HG03280 (cell line): ENCODE measurements around the gene WASF3.
A peak's percentile ranks its signal among the peaks of the same experiment; 100 is the strongest.

Source experiments
- ATAC-seq: cut with Tn5 transposase; IDR thresholded peaks from one replicate; pipeline ENCODE4 v1.9.1; 2021; ENCODE audit warnings: mild to moderate bottlenecking, moderate library complexity; ENCODE audit not compliant: unreplicated experiment

Gene WASF3

DNA sequence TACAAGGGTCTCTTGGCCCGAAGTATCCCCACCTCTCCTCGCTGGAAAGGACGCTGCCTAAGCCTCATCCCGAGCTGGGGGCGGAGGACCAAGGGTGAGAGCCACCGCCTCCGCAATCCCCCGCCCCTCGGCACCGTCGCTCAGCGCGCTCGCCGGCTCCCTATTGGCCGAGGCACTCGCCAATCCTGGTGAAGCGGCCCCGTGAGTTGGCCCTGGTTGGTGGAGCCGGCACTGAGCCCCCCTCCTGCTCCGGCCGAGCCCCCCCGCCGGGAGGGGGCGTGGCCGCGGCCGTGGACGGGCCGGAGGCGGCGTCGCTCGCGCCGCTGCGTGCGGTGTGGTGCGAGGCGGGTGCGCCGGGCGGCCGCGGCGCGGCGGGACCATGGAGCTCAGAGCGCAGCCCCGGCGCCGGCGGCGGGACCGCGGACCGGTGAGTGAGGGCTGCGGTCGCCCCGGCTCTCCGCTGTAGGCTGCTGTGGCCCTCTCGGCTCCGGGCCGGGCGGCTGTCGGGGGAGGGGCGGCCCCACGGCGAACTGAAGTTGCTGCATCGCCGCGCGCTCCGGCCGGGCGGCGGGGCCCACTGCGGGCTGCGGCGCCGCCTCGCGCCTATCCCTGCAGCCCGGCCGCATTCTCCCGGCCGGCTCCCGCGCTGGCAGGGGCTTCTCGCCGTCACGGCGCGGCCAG, at the start of gene WASF3:
WASF3 (plus strand) TSS at position 291 of the 681 bp plus-strand sequence. CDS start 84,588 bp downstream, outside the sequence.
- peak; percentile 93 for ATAC-seq

GRCh38 chr13:26508885-26509284, 48.6 kb upstream of the WASF3 start:
- no peak for ATAC-seq

DNA sequence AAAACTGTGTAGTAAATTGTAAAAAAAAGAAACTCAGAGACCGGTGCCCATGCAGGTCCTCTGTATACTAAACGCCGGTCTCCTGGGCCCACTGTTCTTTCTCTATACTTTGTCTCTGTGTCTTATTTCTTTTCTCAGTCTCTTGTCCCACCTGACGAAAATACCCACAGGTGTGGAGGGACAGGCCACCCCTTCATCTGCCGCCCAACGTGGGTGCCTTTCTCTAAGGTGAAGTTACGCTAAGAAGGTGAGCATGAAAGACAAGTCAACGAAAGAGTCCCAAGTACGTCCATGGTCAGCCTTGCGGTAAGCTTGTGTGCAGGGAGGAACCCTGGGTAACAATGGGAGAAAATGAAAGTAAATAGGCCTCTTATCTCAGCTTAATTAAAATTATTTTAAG, 48.0 kb upstream of the WASF3 start:
- no peak for ATAC-seq

- no peak for ATAC-seq
Measured at GRCh38 chr13:26513931-26514330, 43.6 kb upstream of the WASF3 start.

DNA sequence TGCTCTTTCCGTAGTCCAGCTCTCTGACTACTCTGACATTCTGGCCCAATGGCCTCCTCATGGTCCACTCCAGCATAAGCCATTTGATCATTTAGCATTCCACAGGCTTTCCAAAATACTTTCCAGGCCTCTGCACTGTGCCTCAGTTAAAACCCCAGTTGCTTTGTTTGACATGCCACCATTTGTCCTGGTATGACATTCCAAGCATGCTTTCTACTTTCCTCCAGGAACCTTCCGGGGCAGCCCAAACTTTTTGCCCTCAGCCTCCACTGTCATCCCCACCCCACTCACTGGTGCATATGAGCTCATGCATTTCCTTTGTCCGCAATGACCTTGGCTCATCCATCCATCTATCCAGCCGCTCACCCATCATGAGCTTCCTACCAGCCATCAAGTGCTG, 41.8 kb upstream of the WASF3 start:
- no peak for ATAC-seq

DNA sequence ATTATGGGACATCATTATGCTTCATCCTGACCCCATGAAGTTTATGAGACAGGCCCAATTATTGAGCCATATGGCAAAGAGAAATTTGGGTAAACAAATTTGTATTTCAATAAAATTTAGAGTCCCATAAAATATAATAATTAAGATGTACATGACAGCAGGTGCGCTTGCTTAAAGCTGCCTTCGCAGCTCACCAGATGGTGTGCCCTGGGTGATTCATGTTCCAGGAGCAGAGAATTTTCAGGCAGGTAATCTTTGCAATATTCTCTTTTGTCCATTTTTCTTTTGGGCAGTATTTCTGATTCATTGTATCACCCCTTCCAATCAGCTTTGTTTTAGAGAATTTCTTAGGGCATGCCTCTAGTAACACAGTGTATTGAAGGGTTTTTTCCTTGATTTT, 39.5 kb upstream of the WASF3 start:
- ATAC-seq: no peak

DNA sequence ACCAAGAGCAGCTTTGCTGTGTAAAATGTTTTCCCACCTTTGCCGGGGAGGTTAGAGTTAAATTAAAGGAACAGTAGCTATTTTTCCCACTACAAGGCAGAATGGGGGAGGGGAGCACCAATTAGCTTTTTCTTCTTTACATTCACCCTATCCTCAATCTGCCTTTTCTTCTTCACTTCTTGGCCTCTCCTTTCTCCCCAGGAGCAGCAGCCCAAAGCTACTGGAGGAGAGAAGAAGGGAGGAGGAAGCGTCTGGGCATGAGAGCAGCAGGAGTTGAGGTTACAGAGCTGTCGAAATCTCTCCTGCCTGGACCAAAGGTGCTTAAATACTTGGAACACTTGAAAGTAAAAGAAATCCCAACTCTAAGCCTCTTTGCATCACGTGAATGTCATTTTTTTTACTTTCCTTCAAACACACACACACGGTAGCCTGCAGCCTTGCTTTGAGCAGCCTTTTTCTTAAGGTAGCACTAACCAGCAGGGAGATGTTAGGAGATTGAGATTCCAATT, 39.0 kb upstream of the WASF3 start:
- no peak for ATAC-seq

GRCh38 chr13:26522571-26522970, 34.9 kb upstream of the WASF3 start:
- ATAC-seq: no peak

- no peak for ATAC-seq
Measured at GRCh38 chr13:26523007-26523406, 34.5 kb upstream of the WASF3 start.

DNA sequence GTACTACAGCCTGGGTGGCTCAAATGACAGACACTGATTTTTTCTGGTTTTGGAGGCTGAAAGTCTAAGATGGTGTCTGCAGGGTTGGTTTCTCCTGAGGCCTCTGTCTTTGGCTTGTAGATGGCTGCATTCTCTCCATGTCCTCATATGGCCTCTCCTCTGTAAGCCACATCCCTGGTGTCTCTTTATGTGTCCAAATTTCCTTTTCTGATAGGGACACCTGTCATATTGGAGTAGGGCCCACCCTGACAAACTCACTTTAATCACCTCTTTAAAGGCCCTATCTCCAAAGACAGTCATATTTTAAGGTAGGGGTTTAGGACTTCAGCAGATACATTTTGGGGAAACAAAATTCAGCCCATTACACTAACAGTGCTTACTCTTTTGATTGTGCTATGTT, 32.0 kb upstream of the WASF3 start:
- ATAC-seq: no peak

GRCh38 chr13:26526702-26527216, 30.7 kb upstream of the WASF3 start:
- ATAC-seq: no peak

GRCh38 chr13:26528527-26528926, 29.0 kb upstream of the WASF3 start:
- no peak for ATAC-seq

DNA sequence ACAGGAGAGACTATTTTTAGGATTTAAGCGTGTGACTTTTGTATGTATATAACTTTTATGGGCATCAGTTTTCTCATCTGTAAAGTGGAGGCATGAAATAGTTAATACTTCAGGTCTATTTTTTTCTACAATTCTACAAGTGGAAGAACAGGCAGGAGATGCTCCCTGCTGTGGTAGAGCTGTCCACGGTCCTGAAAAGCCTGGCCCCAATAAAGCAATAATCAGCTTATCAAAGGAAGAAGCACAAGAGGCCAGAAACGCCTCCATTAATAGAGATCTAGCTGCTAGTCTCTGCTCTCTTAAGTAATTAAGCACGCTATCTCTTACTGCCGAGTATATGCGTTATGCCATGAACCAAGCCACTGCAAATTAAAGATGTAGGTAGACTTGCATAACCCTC, 28.0 kb upstream of the WASF3 start:
- no peak for ATAC-seq

DNA sequence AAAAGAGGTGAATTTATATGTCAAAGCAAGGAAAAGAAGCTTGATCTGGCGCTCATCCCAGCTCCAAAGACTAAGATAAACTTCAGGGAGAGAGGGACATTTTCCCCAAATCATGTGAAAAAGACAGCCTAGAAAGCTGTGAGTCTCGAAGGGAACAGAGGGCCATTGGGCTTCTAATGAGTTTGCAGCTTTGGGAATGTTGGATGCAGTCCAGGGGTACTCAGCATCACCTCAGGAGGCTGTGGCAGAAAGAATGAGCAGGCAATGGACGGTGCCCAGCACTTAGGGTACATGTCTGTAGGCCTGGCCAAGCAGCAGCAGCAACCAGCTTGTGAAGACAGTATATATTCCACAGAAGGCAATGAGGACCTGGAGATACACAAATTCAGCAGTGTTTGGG, 25.7 kb upstream of the WASF3 start:
- ATAC-seq: no peak

DNA sequence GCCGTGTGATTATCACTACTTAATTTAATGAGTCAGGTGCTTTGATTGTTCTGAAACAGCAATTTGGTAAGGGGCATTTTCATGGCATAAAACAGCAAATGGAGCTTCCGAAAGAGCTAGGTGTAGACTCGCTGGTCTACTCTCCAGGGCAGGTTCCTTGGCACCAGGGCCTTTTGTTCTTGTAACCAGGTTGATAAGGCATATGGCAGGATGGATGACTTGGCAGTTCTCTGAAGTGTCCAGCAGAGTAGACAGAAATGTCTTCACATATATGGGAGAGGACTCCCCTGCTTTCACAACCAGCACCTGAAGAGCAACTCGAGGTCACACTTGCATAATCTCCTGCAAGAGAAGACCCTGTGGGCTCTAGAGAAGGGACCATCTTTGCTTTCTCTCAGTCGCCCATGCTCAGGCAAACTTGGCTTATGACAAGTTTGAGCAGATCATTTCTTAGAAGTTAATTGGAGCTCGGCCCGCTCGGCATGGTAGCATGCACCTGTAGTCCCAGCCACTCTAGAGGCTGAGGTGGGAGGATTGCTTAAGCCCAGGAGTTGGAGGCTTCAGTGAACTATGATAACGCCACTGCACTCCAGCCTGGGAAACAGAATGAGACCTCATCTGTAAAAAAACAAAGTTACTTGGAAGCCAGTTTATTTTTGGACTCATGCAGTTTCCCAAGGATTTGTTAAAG, 23.3 kb upstream of the WASF3 start:
- ATAC-seq: no peak

DNA sequence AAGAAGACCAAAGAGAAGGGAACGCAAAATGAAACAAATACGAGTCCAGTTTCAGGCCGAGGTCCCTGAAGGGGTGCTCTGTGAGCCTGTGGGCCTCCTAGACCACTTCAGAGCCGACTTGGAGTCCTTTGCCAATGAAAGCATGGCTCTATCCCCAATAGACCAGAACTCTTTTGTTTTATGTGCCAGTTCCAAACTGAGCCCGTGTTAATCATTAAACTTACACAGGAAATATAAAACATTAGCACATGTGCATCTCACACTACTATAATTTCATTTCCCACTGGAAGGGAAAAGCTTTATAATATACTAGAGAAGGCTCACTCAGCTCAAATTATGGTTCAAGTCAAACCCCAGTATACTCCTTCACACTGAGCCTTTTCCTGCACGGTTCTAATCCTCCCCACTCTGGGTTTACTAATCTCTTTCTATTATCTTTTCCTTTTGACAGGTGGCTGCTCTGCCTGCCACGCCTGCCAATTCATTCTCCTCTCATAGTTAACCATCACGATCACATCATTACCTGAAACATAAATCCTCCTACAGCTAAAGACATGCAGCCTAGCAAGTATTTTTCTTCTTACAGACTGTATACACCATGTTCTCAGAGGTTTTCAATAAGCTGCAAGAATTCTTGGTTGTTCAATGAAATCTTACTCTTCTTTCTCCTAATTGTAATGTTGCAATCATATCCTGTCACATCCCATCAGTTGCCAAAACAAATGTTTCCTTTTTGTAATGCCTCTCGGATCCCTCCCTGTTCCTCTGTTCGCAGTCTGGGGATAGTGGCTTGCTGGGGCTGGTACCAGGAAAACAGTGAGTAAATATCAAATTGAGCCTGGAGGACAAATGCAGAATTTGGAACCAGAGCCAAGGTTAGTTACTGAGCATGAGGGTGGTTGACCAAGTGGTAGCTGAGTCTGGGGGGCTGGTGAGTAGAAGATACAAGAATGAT, 18.8 kb upstream of the WASF3 start:
- no peak for ATAC-seq

DNA sequence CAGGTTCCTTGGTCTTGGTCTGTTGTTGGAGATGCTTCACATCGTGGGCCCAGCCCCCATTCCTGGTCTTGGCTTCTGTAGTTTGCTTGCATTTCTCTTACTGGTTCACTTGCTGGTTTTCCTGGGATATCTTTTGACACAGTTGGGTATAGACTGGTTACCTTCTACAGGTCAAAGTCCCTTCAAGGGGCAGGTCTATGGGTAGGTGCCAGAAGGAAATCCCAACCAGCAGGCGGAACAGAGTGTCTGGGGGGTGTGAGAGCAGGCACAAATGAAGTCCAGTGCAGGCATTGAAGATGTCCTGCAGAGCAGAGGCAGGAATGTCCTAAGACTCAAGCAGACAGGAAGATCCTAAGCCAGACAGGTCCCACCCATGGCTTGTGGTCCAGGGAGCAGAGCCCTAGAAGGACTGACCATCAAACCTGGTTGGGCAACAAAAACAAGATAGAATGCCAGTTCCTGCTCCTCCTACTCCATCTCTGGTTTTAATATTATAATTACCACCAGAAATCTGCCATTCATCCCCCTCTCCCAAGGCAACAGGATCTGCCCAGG, 17.7 kb upstream of the WASF3 start:
- no peak for ATAC-seq

DNA sequence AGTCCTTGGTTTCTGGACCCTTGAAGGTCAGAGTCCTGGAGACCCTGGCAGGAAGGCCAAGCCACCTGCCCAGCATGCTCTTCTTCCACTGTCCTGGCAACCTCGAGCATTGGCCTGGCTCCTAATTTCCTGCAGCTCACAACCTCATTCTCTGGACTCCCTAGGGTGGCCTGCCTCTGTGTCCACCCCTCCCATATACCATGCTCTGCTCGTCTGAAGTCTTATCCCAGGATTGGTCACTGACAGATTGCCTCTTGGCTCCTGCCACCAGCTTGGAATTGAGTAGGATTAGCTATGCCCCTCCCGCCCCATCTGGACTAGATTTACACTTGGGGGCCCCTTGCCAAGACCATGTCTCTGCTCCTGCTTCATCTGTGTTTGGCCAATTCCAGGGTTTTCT, 17.1 kb upstream of the WASF3 start:
- no peak for ATAC-seq

- no peak for ATAC-seq
Measured at GRCh38 chr13:26541041-26541440, 16.4 kb upstream of the WASF3 start.

DNA sequence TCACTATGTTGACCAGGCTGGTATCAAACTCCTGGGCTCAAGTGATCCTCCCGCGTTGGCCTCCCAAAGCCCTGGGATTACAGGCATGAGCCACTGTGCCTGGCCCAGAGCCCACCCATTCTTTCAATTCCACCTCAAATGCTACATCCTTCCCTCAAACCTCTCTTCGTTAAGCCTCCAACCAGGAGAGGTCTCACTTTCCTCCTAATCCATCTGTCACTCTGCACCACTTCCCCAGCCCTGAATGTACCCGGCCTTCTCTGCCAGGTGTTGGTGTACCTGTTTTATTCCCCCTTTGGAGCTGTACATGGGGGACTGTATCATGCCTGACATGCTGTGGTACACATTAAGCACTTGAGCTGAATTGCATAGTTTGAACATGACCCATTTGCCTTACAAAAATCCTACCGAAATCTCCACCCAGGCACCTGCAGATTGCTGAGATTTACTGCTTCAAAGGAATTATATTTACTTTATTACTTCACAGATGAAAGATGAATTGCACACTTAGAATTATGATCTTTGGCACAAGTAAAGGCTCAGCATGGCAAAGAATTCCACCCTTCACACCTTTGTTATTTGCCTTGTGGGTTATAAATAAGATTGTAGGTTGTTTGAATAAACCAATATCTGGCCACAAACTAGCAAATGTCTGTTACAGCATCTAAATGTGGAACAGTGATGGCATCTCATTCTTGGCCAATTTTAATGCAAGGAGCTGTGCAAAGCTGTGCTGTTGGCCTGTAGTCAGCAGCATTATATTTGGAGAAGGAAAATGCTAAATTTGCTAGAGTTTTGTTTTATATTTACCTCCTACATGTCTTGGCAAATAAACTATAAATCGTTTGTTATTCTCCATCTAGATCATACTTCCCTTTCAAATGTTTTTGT, 15.6 kb upstream of the WASF3 start:
- ATAC-seq: no peak
